IMR-90 (cell line): ENCODE data around the gene TIPARP. TPM values are rescaled to one million over a fixed set of nuclear protein-coding genes. Genes with fewer than 3 reads are reported as not detected.

Source experiments
- ATAC-seq: fragments of 200-7000 bp; cut with Tn5 transposase; 2 replicates; pipeline ENCODE4 v1.9.1; 2020; ENCODE audit warnings: low read depth, mild to moderate bottlenecking, moderate library complexity
- BruUV-seq: library from RNA; stranded (reverse); fragments of 400-500 nt; replicated peaks from 2 replicates; lab custom pipeline; 2021; lab: Mats Ljungman, UMichigan
- CTCF ChIA-PET: fragments of 300-600 bp; formaldehyde crosslinking; extraction: SDS; loops from one replicate; lab custom pipeline; 2021; ENCODE audit warnings: antibody characterized with exemption; lab: Yijun Ruan, JAX
- POLR2A ChIA-PET: fragments of 300-600 bp; sonication (Branson Sonifier 250); formaldehyde crosslinking; loops from one replicate; lab custom pipeline; 2022; ENCODE audit warnings: antibody characterized with exemption; ENCODE audit not compliant: unreplicated experiment; lab: Charles Lee
- DNase-seq: peaks from one replicate; pipeline ENCODE4 v3.0.0; 2013
- H2AFZ ChIP-seq: replicated peaks from 2 replicates; pipeline ENCODE3; 2013; ENCODE audit warnings: low read length, mild to moderate bottlenecking; ENCODE audit not compliant: poor library complexity
- H2AK5ac ChIP-seq: 2 replicates; pipeline ENCODE4 v1.6.1; 2013; ENCODE audit warnings: low read depth, low read length, inconsistent platforms
- H2AK9ac ChIP-seq: replicated peaks from 2 replicates; pipeline ENCODE3; 2013; ENCODE audit warnings: mild to moderate bottlenecking, low read depth, low read length, moderate library complexity; ENCODE audit not compliant: poor library complexity
- H2BK120ac ChIP-seq: 2 replicates; pipeline ENCODE4 v1.6.1; 2013; ENCODE audit warnings: low read depth, low read length, inconsistent platforms
- H2BK15ac ChIP-seq: 3 replicates; pipeline ENCODE4 v1.6.1; 2013; ENCODE audit warnings: low read depth, low read length, inconsistent platforms
- H2BK20ac ChIP-seq: 2 replicates; pipeline ENCODE4 v1.6.1; 2013; ENCODE audit warnings: low read depth, mild to moderate bottlenecking, inconsistent platforms, low read length, moderate library complexity
- H2BK5ac ChIP-seq: 2 replicates; pipeline ENCODE4 v1.6.1; 2013; ENCODE audit warnings: mild to moderate bottlenecking, low read depth, low read length, inconsistent platforms; ENCODE audit not compliant: poor library complexity, severe bottlenecking
- H3K14ac ChIP-seq: replicated peaks from 2 replicates; pipeline ENCODE4 v1.6.1; 2013; ENCODE audit warnings: low read depth, low read length, inconsistent platforms
- H3K18ac ChIP-seq: 2 replicates; pipeline ENCODE4 v1.6.1; 2013; ENCODE audit warnings: low read depth, low read length, control low read depth
- H3K23ac ChIP-seq: 2 replicates; pipeline ENCODE4 v1.6.1; 2013; ENCODE audit warnings: low read depth, low read length, inconsistent platforms
- H3K27ac ChIP-seq: 2 replicates; pipeline ENCODE4 v1.5.1; 2013; ENCODE audit warnings: mild to moderate bottlenecking, control low read depth, low read length; ENCODE audit not compliant: insufficient read depth
- H3K27me3 ChIP-seq: 2 replicates; pipeline ENCODE4 v1.6.1; 2013; ENCODE audit warnings: low read length; ENCODE audit not compliant: control insufficient read depth, insufficient read depth
- H3K36me3 ChIP-seq: 2 replicates; pipeline ENCODE4 v1.6.1; 2013; ENCODE audit warnings: low read length, mixed read lengths; ENCODE audit not compliant: control insufficient read depth, insufficient read depth
- H3K4ac ChIP-seq: 2 replicates; pipeline ENCODE4 v1.6.1; 2013; ENCODE audit warnings: low read depth, low read length, inconsistent platforms
- H3K4me1 ChIP-seq: 2 replicates; pipeline ENCODE4 v1.6.1; 2013; ENCODE audit warnings: low read length, mixed read lengths; ENCODE audit not compliant: control insufficient read depth, insufficient read depth
- H3K4me2 ChIP-seq: 2 replicates; pipeline ENCODE4 v1.6.1; 2013; ENCODE audit warnings: low read depth, mild to moderate bottlenecking, control low read depth, low read length, moderate library complexity
- H3K4me3 ChIP-seq: 2 replicates; pipeline ENCODE4 v1.5.1; 2013; ENCODE audit warnings: low read depth, mild to moderate bottlenecking, control low read depth, low read length, moderate library complexity; ENCODE audit not compliant: insufficient read depth
- H3K56ac ChIP-seq: 2 replicates; pipeline ENCODE4 v1.6.1; 2013; ENCODE audit warnings: low read length, inconsistent platforms; ENCODE audit not compliant: insufficient read depth; ENCODE audit errors: extremely low read depth
- H3K79me1 ChIP-seq, 2 experiments: 2 replicates each; pipeline ENCODE4 v1.6.1; 2013; ENCODE audit warnings: low read length in 2 of 2, inconsistent platforms in 1 of 2, low read depth in 1 of 2
- H3K9ac ChIP-seq: 2 replicates; pipeline ENCODE4 v1.6.1; 2013; ENCODE audit warnings: low read depth, low read length, control low read depth
- H3K9me1 ChIP-seq: 2 replicates; pipeline ENCODE4 v1.6.1; 2013; ENCODE audit warnings: low read length, inconsistent platforms; ENCODE audit not compliant: insufficient read depth
- H3K9me3 ChIP-seq: 2 replicates; pipeline ENCODE4 v1.6.1; 2013; ENCODE audit warnings: low read length; ENCODE audit not compliant: control insufficient read depth, insufficient read depth
- H4K20me1 ChIP-seq: 2 replicates; pipeline ENCODE4 v1.6.1; 2013; ENCODE audit warnings: low read length, inconsistent platforms; ENCODE audit not compliant: insufficient read depth
- H4K5ac ChIP-seq: 2 replicates; pipeline ENCODE4 v1.6.1; 2013; ENCODE audit warnings: mild to moderate bottlenecking, low read depth, low read length, control low read depth
- H4K8ac ChIP-seq, 2 experiments: 2 replicates each; pipeline ENCODE4 v1.6.1; 2013; ENCODE audit warnings: low read depth in 2 of 2, low read length in 2 of 2, control low read depth in 1 of 2, inconsistent platforms in 1 of 2
- H4K91ac ChIP-seq: 2 replicates; pipeline ENCODE4 v1.6.1; 2013; ENCODE audit warnings: low read depth, low read length, inconsistent platforms; ENCODE audit not compliant: insufficient read depth
- BHLHE40 ChIP-seq: fragments of 150-350 bp; IDR thresholded peaks from 2 replicates; pipeline ENCODE4 v1.6.1; 2016; ENCODE audit warnings: mild to moderate bottlenecking, low read depth, low read length
- CHD1 ChIP-seq: IDR thresholded peaks from 2 replicates; pipeline ENCODE4 v1.6.1; 2012; ENCODE audit warnings: low read depth, low read length, improper control_type of control experiment
- POLR2A ChIP-seq: IDR thresholded peaks from 2 replicates; pipeline ENCODE4 v1.6.1; 2012; ENCODE audit warnings: mild to moderate bottlenecking, low read depth, low read length
- RCOR1 ChIP-seq: IDR thresholded peaks from 2 replicates; pipeline ENCODE4 v1.6.1; 2012; ENCODE audit warnings: mild to moderate bottlenecking, low read length, improper control_type of control experiment; ENCODE audit not compliant: insufficient replicate concordance
- RFX5 ChIP-seq: IDR thresholded peaks from 2 replicates; pipeline ENCODE4 v1.8.0; 2012; ENCODE audit warnings: low read depth, mild to moderate bottlenecking, low read length, moderate library complexity
- SMC3 ChIP-seq: fragments of 150-350 bp; IDR thresholded peaks from 2 replicates; pipeline ENCODE4 v1.6.1; 2016; ENCODE audit warnings: low read depth, mild to moderate bottlenecking, antibody characterized with exemption, low read length, moderate library complexity
- WGBS, 2 experiments: methylation state at CpG; one replicate each; pipeline versions ENCODE4 v1.1.5 to v1.1.7; 2013; ENCODE audit warnings: missing lambda C conversion rate in 2 of 2; ENCODE audit not compliant: insufficient read length in 1 of 2; ENCODE audit errors: extremely low coverage in 2 of 2; 5-methylcytosine and 5-hydroxymethylcytosine counted together
- dilution Hi-C: fragments of 300-500 bp; cut with HindIII; formaldehyde crosslinking; loops from one replicate; pipeline ENCODE4 v1.14.3; 2018; ENCODE audit warnings: low sequenced_read_pairs; ENCODE audit not compliant: unreplicated experiment
- in situ Hi-C: fragments of 300-500 bp; cut with MboI; formaldehyde crosslinking; loops from 3 replicates; pipeline ENCODE4 v1.14.3; 2019; ENCODE audit warnings: low sequenced_read_pairs, inconsistent platforms, mixed read lengths
- intact Hi-C: fragments of 100-400 bp; cut with micrococcal nuclease; formaldehyde crosslinking; loops from 2 replicates; pipeline ENCODE4 v1.10.0; 2022
- polyA plus RNA-seq, 3 experiments: library from polyadenylated mRNA; depleted of rRNA; stranded (reverse); fragments of >200 nt; gene quantifications; 2 replicates each; pipeline ENCODE4 v1.2.3, GENCODE V29; 2012; ENCODE audit warnings: low replicate concordance in 1 of 3
- total RNA-seq: library from RNA; depleted of rRNA; stranded (reverse); fragments of >200 nt; gene quantifications from 2 replicates; pipeline ENCODE4 v1.2.3, GENCODE V29; 2012
- TF ChIP-seq, protein P1 (sequence below): conservative IDR thresholded peaks from 2 replicates; pipeline ENCODE4 v1.5.1; 2012; ENCODE audit warnings: mild to moderate bottlenecking, low read depth, low read length, improper control_type of control experiment
- TF ChIP-seq, protein P2 (sequence below): fragments of 150-350 bp; IDR thresholded peaks from 2 replicates; pipeline ENCODE4 v1.6.1; 2017; ENCODE audit warnings: mild to moderate bottlenecking, antibody characterized with exemption, low read length, low read depth

The TIPARP gene
- total and polyA plus RNA-seq, 2 of the 4 experiments (the other 2 are of a cell fraction): 12.6 to 70.8 TPM

DNA sequence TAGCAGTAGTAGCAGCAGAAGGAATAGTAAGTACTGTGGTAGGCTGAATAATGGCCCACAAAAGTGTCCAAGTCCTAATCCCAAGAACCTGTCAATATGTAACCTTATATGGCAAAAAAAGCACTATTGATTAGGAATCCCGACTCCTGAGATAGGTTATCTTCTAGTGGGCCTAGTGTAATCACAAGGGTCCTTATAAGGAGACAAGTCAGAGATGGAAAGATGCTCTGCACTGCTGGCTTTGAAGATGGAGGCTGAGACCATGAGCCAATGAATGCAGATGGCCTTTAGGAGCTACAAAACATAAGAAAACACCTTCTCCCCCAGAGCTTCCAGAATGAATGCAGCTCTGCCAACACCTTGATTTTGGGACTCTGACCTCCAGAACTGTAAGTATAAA lies 36.0 kb downstream of the TIPARP start:
- ATAC-seq (no peak), DNase-seq (no peak)
- Histone ChIP-seq H3K14ac (no peak overlapping the region), H3K4me1 (peaks cover 4% of the 10 kb centered on the region; the same call in 1 of the 2 replicates), H3K79me1 (peaks cover 13 to 26% of the 10 kb centered on the region in 2 experiments), H3K9me3 (no peaks in the 10 kb centered on the region), H4K5ac (peak overlapping the region; percentile 74; the same call in 1 of the 2 replicates), H2AK5ac (no peak overlapping the region), H3K23ac (no peak overlapping the region), H3K18ac (no peak overlapping the region), H3K4me2 (no peak overlapping the region), H2BK20ac (no peak overlapping the region), H3K4ac (no peak overlapping the region), H2BK15ac (no peak overlapping the region; the same call in 2 of the 3 replicates), H2AFZ (no peak overlapping the region), H3K36me3 (peaks cover 17% of the 10 kb centered on the region), H3K27me3 (no peaks in the 10 kb centered on the region), H3K27ac (no peak overlapping the region), H3K56ac (no peak overlapping the region), H3K9ac (no peak overlapping the region), H2AK9ac (no peak overlapping the region), H3K9me1 (peaks cover 3% of the 10 kb centered on the region; the same call in 1 of the 2 replicates), H2BK120ac (no peak overlapping the region), H4K91ac (no peak overlapping the region), H4K20me1 (no peaks in the 10 kb centered on the region), H2BK5ac (no peak overlapping the region), H3K4me3 (no peak overlapping the region), H4K8ac (peak overlapping the region in 1 of 2 experiments; percentile 42; a peak in 2 of 4 replicates)
- dilution Hi-C loops (no loop called here), intact Hi-C loops (no loop called here), in situ Hi-C loops (no loop called here)
- ChIA-PET POLR2A (interaction anchor here (0.7 kb wide), 1 partner anchor 35 kb away, joined by 5 read pairs; no protein-coding TSS in a partner anchor), CTCF (no interaction called here)
- WGBS, 2 experiments: no CpG with 5 or more reads among the region's 1 CpG
- TF ChIP-seq RFX5 (no peak), BHLHE40 (no peak), RCOR1 (no peak), CHD1 (no peak), POLR2A (peak; percentile 59), SMC3 (no peak)
- TF ChIP-seq, protein P1, sequence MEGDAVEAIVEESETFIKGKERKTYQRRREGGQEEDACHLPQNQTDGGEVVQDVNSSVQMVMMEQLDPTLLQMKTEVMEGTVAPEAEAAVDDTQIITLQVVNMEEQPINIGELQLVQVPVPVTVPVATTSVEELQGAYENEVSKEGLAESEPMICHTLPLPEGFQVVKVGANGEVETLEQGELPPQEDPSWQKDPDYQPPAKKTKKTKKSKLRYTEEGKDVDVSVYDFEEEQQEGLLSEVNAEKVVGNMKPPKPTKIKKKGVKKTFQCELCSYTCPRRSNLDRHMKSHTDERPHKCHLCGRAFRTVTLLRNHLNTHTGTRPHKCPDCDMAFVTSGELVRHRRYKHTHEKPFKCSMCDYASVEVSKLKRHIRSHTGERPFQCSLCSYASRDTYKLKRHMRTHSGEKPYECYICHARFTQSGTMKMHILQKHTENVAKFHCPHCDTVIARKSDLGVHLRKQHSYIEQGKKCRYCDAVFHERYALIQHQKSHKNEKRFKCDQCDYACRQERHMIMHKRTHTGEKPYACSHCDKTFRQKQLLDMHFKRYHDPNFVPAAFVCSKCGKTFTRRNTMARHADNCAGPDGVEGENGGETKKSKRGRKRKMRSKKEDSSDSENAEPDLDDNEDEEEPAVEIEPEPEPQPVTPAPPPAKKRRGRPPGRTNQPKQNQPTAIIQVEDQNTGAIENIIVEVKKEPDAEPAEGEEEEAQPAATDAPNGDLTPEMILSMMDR: no peak
- TF ChIP-seq, protein P2, sequence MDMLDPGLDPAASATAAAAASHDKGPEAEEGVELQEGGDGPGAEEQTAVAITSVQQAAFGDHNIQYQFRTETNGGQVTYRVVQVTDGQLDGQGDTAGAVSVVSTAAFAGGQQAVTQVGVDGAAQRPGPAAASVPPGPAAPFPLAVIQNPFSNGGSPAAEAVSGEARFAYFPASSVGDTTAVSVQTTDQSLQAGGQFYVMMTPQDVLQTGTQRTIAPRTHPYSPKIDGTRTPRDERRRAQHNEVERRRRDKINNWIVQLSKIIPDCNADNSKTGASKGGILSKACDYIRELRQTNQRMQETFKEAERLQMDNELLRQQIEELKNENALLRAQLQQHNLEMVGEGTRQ: no peak
- BruUV-seq: no TSS peak
